SIG-M5 treated with dmso at 0.1 percent for 504 hours (cell line): ENCODE results near the gene SMCO4.
"Not testable (repeated sequence)": the region's sequence is repeated elsewhere in the genome, so short reads cannot be mapped to it uniquely, and the experiment has no call there.

ENCODE experiments used
- DNase-seq: peaks from one replicate; lab custom pipeline; 2025; ENCODE audit not compliant: unreplicated experiment; lab: John Stamatoyannopoulos, UW

SMCO4 gene

GRCh38 chr11:93481279-93481678, 61.9 kb downstream of the SMCO4 start:
- DNase-seq: no peak

- no peak for DNase-seq
These were observed 62.4 kb downstream of the SMCO4 start for GRCh38 chr11:93480756-93481155.

GRCh38 chr11:93480256-93480655, 62.9 kb downstream of the SMCO4 start:
- no peak for DNase-seq

GRCh38 chr11:93478841-93479240, 64.3 kb downstream of the SMCO4 start:
- DNase-seq: no peak

- DNase-seq: no peak
These were observed 65.4 kb downstream of the SMCO4 start for GRCh38 chr11:93477684-93478234.

GRCh38 chr11:93476796-93477195, 66.4 kb downstream of the SMCO4 start:
- no peak for DNase-seq

- DNase-seq: no peak
These were observed 69.1 kb downstream of the SMCO4 start for GRCh38 chr11:93474123-93474522.

- DNase-seq: no peak
These were observed 74.9 kb downstream of the SMCO4 start for GRCh38 chr11:93468290-93468689.

- DNase-seq: no peak
These were observed 76.1 kb downstream of the SMCO4 start for GRCh38 chr11:93467054-93467453.

- DNase-seq: no peak
These were observed 78.2 kb downstream of the SMCO4 start for GRCh38 chr11:93464927-93465540.

- not testable (repeated sequence) for DNase-seq
These were observed 79.5 kb downstream of the SMCO4 start for GRCh38 chr11:93463666-93464065.

- DNase-seq: no peak
These were observed 84.9 kb downstream of the SMCO4 start for GRCh38 chr11:93458286-93458685.

- no peak for DNase-seq
These were observed 98.5 kb downstream of the SMCO4 start for GRCh38 chr11:93444617-93445073.

GRCh38 chr11:93443232-93443631, 100.0 kb downstream of the SMCO4 start:
- DNase-seq: not testable (repeated sequence)

GRCh38 chr11:93432247-93432646, 110.9 kb downstream of the SMCO4 start:
- DNase-seq: no peak
